Erythroblast (primary cell): ENCODE measurements around the gene USP3.

Experiments used
- GATA1 ChIP-seq: IDR thresholded peaks from 2 replicates; pipeline ENCODE4 v1.6.1; 2011; ENCODE audit warnings: low read depth, mild to moderate bottlenecking, control low read depth, low read length, moderate library complexity
- POLR2A ChIP-seq: IDR thresholded peaks from 2 replicates; pipeline ENCODE4 v1.6.1; 2011; ENCODE audit warnings: mild to moderate bottlenecking, low read length

- TF ChIP-seq POLR2A = no peak
- TF ChIP-seq GATA1 = no peak
Measured at GRCh38 chr15:63473749-63473998, 30.7 kb upstream of the USP3 start.
